Measurements from ENCODE around the gene RAB3C.

RAB3C gene

DNA sequence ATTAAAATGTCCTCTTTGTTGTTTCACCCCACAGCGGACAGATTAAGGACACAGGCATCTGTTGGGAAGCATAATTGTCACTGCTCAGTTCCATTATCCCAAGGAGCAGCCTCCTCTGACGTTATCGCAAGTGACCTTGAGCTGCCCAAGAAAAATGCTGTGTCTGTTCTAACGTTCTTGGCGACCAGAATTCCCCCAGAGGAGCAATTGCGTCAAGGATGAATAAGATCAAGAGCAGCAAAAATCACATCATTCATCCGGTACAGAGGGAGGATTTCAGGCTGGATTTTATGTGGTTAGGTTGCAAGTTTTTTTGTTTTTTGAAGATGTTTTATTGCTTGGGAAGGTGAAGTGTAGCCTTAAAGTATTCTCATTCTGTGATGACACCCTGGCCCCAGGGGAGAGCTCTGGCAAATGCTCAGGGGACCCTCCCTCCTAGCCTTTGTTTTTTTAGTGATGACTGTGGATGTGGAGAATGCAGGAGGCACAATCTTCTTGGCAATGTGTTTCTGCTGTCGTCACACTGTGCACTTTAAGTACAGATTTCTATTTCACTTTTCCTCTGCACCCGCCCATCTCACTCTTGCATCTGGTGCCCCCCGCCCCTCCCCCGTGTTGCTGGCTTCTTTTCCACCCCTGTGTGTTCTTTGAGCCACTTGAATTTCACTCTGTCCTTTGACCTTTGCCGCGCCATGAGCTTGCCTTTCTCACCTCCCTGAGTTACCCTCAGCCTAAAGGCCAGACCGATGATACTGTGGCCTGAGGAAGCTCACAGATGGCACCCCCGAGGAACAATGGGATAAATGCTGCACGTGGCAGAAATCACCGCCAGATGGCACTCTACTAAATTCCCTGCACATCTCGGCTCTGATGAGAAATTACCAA is 308.5 kb downstream of the RAB3C start:
- peak; percentile 94 for DNase-seq

DNA sequence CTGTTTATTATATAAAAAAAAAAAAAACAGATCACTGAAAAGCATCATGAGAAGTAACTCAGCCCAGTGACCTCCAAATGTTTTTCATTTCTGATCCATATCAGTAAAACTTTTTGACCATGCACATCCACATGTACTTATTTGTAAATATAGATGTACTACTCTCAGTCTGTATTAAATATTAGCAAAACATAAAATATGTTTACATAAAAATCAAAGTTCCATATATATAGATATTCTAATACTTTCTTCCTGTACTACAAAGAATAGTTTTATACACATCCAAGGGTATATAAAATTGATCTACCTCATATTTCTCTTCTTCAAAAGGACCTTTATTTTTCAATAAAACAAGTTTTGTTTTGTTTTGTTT is 309.1 kb downstream of the RAB3C start:
- DNase-seq, result no peak

DNA sequence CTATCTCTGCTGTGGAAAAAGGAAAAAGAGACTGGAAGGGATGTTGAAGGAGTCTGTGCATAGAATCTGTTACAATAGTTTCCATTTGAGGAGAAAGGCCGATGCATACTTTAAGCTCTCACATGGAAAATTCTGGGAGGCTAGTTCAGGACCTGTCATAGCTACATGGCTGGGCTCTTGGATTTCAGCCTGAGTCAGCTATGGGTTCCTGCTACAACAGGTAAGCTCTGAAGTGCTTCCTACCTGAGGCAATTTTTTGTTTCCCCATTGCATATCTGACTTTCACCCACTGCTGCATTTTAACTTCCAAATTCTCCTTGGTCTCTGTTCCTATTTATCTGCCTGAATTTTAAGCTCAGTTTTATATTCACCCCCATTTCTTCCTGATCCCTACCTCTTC is 310.7 kb downstream of the RAB3C start:
- no peak for DNase-seq

DNA sequence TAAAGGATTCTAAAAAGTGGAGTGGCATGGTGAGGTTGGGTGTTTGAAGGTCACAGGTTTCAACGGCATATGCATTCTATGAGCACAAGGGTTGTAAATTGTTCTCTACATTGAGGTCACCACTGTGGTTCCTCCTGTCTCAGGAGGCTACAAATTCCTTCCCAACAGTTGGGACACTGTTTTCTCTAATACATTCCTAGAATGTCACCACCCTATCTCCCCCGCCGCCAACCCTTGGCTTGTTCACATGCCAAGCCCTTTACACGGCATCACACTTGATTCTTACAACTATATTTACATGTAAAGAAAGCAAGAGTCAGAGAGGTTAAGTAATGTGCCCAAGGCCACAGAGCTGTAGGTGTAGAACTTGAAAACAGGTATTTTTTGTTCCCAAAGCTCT is 315.1 kb downstream of the RAB3C start:
- no peak for DNase-seq

DNA sequence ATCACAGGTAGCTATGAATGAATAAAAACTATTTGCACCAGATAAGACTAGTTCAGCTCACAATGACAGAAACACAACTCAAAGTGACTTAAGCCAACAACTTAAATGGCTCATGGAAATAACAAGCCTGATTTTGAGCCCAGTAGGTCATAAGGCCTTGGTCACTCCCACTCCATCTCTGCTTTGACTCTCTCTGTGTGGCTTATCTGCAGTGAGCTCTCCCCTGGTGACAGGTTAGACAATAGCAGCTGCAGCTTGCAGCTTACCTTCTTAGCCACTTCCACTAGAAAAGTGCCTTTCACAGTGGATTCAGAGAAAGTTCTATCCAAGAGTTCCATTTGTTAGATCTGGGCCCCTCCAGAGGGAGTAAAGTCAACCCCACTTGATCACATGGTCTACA is 315.7 kb downstream of the RAB3C start:
- DNase-seq, result no peak

DNA sequence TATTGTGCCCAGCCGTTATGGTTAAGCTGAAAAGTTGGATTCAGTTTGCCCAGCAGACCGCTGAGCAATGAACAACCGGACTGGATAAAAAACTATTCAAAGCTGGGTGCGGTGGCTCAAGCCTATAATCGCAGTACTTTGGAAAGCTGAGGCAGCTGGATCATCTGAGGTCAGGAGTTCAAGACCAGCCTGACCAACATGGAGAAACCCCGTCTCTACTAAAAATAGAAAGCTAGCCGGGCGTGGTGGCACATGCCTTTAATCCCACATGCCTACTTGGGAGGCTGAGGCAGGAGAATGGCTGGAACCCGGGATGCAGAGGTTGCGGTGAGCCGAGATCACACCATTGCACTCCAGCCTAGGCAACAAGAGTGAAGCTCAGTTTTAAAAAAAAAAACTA is 318.4 kb downstream of the RAB3C start:
- DNase-seq, result no peak

DNA sequence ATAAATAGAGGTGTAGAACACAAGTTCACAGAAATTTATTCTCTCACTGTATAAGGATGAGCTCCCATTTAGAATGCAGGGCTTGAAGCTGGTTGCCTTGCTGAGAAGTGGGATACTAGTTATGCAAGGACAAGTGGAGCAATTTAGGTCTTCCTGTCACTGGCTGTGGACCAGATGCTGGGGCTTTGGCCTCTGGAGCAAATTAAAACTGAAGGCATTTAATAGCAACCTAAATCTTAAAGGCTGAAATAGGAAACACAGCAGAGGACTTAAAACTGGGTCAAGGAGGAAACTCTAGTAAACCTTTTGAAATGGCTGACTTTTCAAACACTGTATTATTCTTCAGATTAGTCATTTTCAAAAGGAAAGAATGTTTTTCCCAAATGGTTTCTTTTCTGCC is 319.4 kb downstream of the RAB3C start:
- no peak for DNase-seq

DNA sequence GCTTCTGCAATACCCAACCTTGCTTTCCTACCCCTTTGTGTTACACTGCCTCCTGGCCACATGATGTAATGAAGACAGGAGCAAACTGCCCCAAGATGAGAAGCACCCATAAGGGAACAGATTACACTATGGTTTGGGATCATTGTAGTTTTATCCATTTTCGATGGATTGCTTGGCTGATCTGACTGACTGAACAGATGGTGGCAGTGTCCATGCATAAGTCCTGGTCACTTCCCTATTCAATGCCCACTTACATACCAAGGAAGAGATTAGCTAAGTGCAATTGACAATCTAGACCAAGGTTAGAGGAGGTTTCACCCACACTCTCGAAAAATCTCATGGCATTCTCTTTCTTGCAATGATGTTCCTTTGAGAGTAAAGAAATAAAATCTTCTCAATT is 319.9 kb downstream of the RAB3C start:
- DNase-seq, result no peak

DNA sequence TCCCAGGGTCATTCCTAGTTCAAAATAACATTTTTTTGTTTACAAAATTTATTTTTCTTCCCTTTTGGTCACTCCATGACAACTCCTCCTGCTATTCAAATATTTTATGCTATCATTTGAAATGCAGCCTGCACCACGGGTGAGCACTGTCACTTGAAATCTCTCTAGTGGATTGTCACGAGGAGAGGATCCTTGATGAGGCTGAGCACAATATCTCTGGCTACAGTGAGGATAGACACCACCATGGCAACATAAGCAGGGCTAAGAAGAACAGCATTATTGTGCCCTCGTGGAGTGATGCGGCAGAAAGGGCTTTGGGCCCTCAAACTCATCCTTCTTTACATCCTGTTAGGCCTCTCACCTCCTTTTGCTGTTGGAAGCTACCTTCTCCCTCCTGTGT is 321.9 kb downstream of the RAB3C start:
- DNase-seq, result no peak

DNA sequence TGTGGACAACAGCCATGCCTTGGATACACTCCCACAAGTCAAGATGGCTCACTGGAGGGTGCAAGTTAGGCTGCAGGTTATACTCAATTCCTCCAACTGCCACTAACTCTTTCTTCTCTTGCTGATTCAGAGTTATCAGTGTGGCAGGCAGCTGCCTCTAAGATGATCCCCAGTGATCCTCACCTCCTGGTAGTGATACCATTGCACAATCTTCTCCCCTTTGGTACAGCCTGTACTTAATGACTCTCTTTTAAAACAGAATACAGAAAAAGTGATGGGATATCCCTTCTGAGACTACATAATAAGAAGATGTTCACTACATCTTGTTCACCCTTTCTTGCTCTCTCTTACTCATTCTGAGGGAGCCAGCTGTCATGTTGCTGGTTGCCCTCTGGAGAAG is 323.1 kb downstream of the RAB3C start:
- no peak for DNase-seq

Data from fibroblast of upper back skin (primary cell).